ENCODE data around the gene POMT1. TPM values are rescaled to one million over a fixed set of nuclear protein-coding genes. Genes with fewer than 3 reads are reported as not detected.

POMT1 gene
- total and polyA plus RNA-seq, 2 donors (not counting 3 experiments of a cell fraction or from before 2014, with no cell fraction given): 44.7 to 53.9 TPM

- no peak overlapping the region for H3K4me3 ChIP-seq (replicated peaks in 1 of 3; ENCODE audit: insufficient read depth in 1 of 3, low read depth in 1 of 3, low read length in 3 of 3)
- intact Hi-C loops (cut with micrococcal nuclease): loop anchor here (10.0 kb wide), 1 partner anchor 47 kb away; no protein-coding TSS in a partner anchor
- no peaks in the 10 kb centered on the region for H3K27me3 ChIP-seq (ENCODE audit: control insufficient read depth in 2 of 2, insufficient read depth in 2 of 2, low read length in 2 of 2)
- H3K79me2 ChIP-seq (ENCODE audit: control insufficient read depth, insufficient read depth, low read length): no peaks in the 10 kb centered on the region
- H3K9me3 ChIP-seq (replicated peaks; ENCODE audit: control insufficient read depth, insufficient read depth, low read length): no peaks in the 10 kb centered on the region
- H4K20me1 ChIP-seq (replicated peaks; ENCODE audit: control insufficient read depth, extremely low read depth, insufficient read depth, low read length): no peaks in the 10 kb centered on the region
- H3K4me2 ChIP-seq (ENCODE audit: insufficient read depth, low read length): no peak overlapping the region
- DNase-seq (ENCODE audit: low read depth, low spot score): no peak
- H3K9ac ChIP-seq (replicated peaks; ENCODE audit: extremely low read depth, insufficient read depth, low read length): no peak overlapping the region
- no peaks in the 10 kb centered on the region for H3K4me1 ChIP-seq (ENCODE audit: control insufficient read depth, extremely low read depth, insufficient read depth, low read length)
- BruUV-seq (replicated peaks): no TSS peak
- no peak overlapping the region for H3K27ac ChIP-seq (ENCODE audit: insufficient read depth, low read depth, low read length)
- CTCF ChIA-PET: no interaction called here
- H2AFZ ChIP-seq (ENCODE audit: low read depth, low read length): no peak overlapping the region
- dilution Hi-C loops (cut with MboI; ENCODE audit: extremely low pct_ligation_motif_present, low sequenced_read_pairs): no loop called here
- no peak for FAIRE-seq
- no peak for TF ChIP-seq CTCF (IDR thresholded peaks at IDR 0.05; ENCODE audit: extremely low read depth in 1 of 2, insufficient read depth in 1 of 2, low read depth in 1 of 2, low read length in 2 of 2)
- no peak for TF ChIP-seq JUN (IDR thresholded peaks at IDR 0.05; ENCODE audit: borderline replicate concordance, insufficient read depth, insufficient read length, low read depth)
- TF ChIP-seq POLR2AphosphoS5 (IDR thresholded peaks at IDR 0.05; ENCODE audit: insufficient read depth, low read depth, low read length): no peak
- no peak for TF ChIP-seq MYC (IDR thresholded peaks at IDR 0.05; ENCODE audit: low read depth, low read length)
- TF ChIP-seq FOS (IDR thresholded peaks at IDR 0.05; ENCODE audit: borderline replicate concordance, insufficient read depth, low read length): no peak
- TF ChIP-seq POLR2A (IDR thresholded peaks at IDR 0.05; ENCODE audit: low read depth, low read length): no peak
- TF ChIP-seq MAX (IDR thresholded peaks at IDR 0.05; ENCODE audit: insufficient read depth, insufficient read length): no peak
- TF ChIP-seq GATA2 (IDR thresholded peaks at IDR 0.05; ENCODE audit: insufficient read depth, insufficient read length, low read depth, low read length): no peak
- TF ChIP-seq EZH2 (IDR thresholded peaks at IDR 0.05; ENCODE audit: borderline replicate concordance, low read depth, low read length, severe bottlenecking): no peak
- POLR2A ChIA-PET: no interaction called here
- H3K36me3 ChIP-seq (ENCODE audit: control insufficient read depth in 2 of 2, extremely low read depth in 1 of 2, insufficient read depth in 2 of 2, low read length in 2 of 2): no peaks in the 10 kb centered on the region
- H3K9me1 ChIP-seq (replicated peaks; ENCODE audit: control insufficient read depth, extremely low read depth, insufficient read depth, low read length): no peaks in the 10 kb centered on the region
Observed at GRCh38 chr9:131537946-131538345, 35.2 kb downstream of the POMT1 start.
